VCaP (cell line): ENCODE measurements around the gene CCDC142.

ENCODE experiments used
- H3K27ac ChIP-seq: fragments of 450-650 bp; 2 replicates; pipeline ENCODE4 v1.5.1; 2017
- CTCF ChIP-seq: fragments of 450-650 bp; conservative IDR thresholded peaks from 2 replicates; pipeline ENCODE4 v1.5.1; 2017; ENCODE audit warnings: mild to moderate bottlenecking, moderate library complexity

CCDC142 gene

DNA sequence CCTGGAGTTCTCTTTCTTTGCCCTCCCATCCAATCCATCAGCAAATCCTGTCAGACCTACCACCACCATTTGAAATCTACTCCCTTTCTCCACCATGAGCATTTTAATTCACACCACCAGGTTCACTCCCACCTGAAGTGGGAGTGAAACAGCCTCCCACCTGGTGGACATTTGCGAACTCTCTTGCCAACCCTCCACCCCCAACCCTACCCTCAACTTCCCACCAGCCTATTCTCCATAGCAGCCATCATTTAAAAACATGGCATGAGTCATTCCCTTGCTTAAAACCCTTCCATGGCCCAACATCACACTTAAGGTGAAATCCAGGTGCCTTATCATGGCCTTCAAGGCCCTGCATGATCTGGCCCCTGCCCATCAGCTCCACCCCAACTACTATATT, 44.5 kb downstream of the CCDC142 start:
- no peak overlapping the region for H3K27ac ChIP-seq
- TF ChIP-seq CTCF: no peak

DNA sequence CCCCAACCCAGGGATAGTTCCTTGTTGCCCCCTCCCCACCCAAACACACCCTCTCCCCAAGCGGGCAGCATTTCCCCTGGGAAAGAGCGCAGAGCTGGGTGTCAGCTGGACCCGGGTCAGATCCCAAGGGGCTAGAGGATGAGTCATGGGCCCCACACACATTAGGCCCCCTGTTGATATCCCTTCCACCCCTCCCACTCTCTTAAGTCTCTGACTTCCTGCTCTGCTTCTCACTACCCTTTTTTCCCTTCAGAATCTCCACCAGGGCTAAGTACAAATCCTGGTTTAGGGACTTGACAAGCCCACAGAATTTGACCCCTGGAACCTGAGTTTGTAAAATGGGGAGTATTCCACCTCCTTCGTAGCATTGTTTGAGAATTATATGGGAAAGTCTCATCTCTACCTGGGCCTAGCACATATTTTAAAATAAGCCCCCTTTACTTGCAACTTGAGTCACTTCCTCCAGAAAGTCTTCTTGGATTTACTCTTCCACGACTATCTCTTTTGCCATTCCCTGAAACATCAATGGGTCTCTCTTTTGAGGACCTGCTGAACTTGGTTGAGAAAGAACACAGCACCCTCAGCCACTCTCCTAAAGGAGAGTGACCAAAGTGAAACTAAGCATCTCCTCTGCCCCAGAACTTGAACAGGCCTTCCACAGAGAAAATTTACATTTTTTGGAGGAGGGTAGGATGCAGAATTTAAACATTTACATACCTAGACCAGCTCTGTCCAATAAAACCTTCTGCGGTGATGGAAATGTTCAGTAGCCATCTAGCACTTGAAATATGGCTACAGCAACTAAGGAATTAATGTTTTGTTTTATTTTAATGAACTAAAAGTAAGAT, 45.7 kb downstream of the CCDC142 start:
- no peak overlapping the region for H3K27ac ChIP-seq
- TF ChIP-seq CTCF: no peak

DNA sequence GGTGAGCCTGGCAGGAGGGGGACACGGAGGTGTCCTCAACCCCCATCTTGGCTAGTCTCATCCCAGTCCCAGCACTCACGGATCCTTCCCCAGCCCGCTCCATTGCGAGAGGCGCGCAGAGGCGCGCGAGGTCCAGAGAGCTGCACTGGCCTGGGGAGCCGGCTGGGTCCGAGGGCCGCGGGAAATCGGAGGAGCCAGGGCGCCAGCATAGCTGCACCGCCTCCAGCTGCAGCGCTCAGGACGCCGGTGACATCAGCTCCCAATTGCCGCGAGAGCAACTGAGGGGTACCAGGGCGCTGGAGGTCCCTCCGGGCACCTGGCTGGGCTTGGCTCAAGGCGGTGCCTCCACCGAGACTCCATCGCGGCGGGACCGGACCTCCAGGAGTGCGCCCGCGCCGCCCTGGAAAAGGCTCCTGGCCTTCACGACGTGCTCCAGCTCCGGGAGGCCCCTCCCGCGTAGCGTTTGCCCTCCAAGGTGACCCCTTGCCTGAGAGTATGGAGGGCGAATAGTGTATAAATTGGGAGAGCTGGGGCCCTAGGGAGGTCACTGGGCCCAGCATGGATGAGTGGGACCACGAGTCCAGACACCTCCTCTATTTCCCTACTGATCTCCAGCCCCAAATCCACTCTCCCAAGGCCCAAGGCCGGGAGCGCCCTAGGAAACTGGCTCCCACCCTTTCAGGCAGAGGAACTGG, 46.5 kb downstream of the CCDC142 start:
- no peak overlapping the region for H3K27ac ChIP-seq
- TF ChIP-seq CTCF: no peak

DNA sequence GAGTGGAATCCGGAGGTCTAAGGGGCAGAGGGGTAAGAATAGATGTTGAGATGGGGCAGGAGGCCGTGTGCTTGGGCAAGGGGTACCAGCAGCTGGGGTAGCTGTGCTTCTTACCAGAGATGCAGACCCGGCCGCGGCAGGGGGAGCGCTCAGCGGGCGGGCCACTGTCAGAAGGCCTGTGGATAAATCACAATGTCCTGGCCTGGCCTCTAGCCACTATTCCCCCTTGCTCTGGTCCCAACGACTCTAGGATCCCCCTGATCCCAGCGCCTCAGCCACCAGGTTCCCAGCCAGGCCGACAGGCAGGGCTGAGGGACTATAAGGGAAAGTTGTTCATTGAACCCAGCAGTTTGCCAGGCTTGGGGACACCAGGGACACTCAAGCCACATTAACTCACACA, 52.3 kb downstream of the CCDC142 start:
- TF ChIP-seq CTCF: no peak
- no peak overlapping the region for H3K27ac ChIP-seq

GRCh38 chr2:74429487-74430451, 53.0 kb downstream of the CCDC142 start:
- TF ChIP-seq CTCF: no peak
- no peak overlapping the region for H3K27ac ChIP-seq

DNA sequence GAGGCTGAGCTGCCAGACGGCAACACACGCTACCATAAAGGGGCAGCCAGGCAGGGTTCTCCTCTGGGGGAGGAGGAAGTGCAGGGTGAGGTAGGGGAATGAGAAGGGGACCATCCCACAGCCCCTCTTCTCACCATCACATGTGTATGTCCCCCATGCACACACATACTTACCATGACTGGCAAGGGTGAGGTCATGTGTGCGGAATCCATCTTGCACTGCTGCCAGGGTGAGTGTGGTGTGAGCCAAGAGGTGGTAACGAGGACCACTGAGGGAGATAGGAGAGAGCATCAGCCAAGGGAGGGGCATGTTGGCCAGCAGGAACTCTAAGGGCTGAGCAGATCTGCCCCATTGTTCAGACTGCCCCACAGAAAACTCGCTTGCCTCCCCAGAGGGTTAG, 54.1 kb downstream of the CCDC142 start:
- no peak overlapping the region for H3K27ac ChIP-seq

More for the DNA sequence above, 54.1 kb downstream of the CCDC142 start:
- TF ChIP-seq CTCF: no peak
